ENCODE measurements around the gene BAMBI.

Gene BAMBI

GRCh38 chr10:28721318-28721951 is 44.1 kb downstream of the BAMBI start:
- Histone ChIP-seq H3K4me3 (IDR thresholded peaks at IDR 0.05; ENCODE audit: insufficient read depth, low read depth, low read length) (no peak overlapping the region), H4K20me1 (ENCODE audit: insufficient read depth) (no peaks in the 10 kb centered on the region), H3K4me2 (no peak overlapping the region), H3K4me1 (ENCODE audit: low read depth, poor library complexity, severe bottlenecking) (no peaks in the 10 kb centered on the region), H3K27me3 (ENCODE audit: insufficient read depth, low read depth) (no peaks in the 10 kb centered on the region), H2AFZ (ENCODE audit: low read depth) (no peak overlapping the region), H3K9ac (no peak overlapping the region), H3K36me3 (ENCODE audit: insufficient read depth) (no peaks in the 10 kb centered on the region), H3K79me2 (ENCODE audit: insufficient read depth, low read depth) (no peaks in the 10 kb centered on the region), H3K27ac (no peak overlapping the region)
- TF ChIP-seq, protein P1, sequence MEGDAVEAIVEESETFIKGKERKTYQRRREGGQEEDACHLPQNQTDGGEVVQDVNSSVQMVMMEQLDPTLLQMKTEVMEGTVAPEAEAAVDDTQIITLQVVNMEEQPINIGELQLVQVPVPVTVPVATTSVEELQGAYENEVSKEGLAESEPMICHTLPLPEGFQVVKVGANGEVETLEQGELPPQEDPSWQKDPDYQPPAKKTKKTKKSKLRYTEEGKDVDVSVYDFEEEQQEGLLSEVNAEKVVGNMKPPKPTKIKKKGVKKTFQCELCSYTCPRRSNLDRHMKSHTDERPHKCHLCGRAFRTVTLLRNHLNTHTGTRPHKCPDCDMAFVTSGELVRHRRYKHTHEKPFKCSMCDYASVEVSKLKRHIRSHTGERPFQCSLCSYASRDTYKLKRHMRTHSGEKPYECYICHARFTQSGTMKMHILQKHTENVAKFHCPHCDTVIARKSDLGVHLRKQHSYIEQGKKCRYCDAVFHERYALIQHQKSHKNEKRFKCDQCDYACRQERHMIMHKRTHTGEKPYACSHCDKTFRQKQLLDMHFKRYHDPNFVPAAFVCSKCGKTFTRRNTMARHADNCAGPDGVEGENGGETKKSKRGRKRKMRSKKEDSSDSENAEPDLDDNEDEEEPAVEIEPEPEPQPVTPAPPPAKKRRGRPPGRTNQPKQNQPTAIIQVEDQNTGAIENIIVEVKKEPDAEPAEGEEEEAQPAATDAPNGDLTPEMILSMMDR (conservative IDR thresholded peaks at IDR 0.05; ENCODE audit: low read depth, low read length) = no peak

- no peak overlapping the region for H3K9ac ChIP-seq
- no peak overlapping the region for H3K4me3 ChIP-seq (IDR thresholded peaks at IDR 0.05; ENCODE audit: insufficient read depth, low read depth, low read length)
Observed at GRCh38 chr10:28722065-28722803, 44.9 kb downstream of the BAMBI start.

DNA sequence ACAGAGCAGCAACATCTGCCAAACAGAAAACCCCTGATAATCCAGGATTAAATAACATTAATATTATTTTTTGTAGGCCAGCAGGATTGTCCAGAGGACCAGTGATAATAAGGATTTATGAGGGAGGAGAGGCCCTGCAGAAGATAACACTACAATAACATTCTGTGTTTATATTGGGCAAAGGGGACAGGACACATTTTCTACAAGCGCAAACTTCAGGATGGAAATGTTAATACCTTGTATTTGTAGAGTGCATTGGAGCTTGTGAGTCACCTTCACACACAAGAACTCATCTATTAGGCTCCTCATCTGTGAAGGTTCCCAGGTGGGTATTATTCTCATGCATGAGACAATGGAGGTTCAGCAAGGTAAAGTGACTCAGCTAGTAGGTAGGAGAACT is 51.0 kb downstream of the BAMBI start:
- TF ChIP-seq, protein P1 (conservative IDR thresholded peaks at IDR 0.05; ENCODE audit: low read depth, low read length) = no peak
- H3K36me3 ChIP-seq (ENCODE audit: insufficient read depth) = no peaks in the 10 kb centered on the region
- no peaks in the 10 kb centered on the region for H4K20me1 ChIP-seq (ENCODE audit: insufficient read depth)
- no peak overlapping the region for H3K9ac ChIP-seq
- H3K4me1 ChIP-seq (ENCODE audit: low read depth, poor library complexity, severe bottlenecking) = no peaks in the 10 kb centered on the region
- no peaks in the 10 kb centered on the region for H3K27me3 ChIP-seq (ENCODE audit: insufficient read depth, low read depth)
- H3K27ac ChIP-seq = no peak overlapping the region
- H3K4me2 ChIP-seq = no peak overlapping the region
- H3K4me3 ChIP-seq (IDR thresholded peaks at IDR 0.05; ENCODE audit: insufficient read depth, low read depth, low read length) = no peak overlapping the region
- H3K79me2 ChIP-seq (ENCODE audit: insufficient read depth, low read depth) = no peaks in the 10 kb centered on the region
- no peak overlapping the region for H2AFZ ChIP-seq (ENCODE audit: low read depth)

More at GRCh38 chr10:28722065-28722803, 44.9 kb downstream of the BAMBI start:
- Histone ChIP-seq H3K4me1 (ENCODE audit: low read depth, poor library complexity, severe bottlenecking) (no peaks in the 10 kb centered on the region), H3K4me2 (no peak overlapping the region), H3K27ac (no peak overlapping the region), H3K36me3 (ENCODE audit: insufficient read depth) (no peaks in the 10 kb centered on the region), H3K79me2 (ENCODE audit: insufficient read depth, low read depth) (no peaks in the 10 kb centered on the region), H3K27me3 (ENCODE audit: insufficient read depth, low read depth) (no peaks in the 10 kb centered on the region), H4K20me1 (ENCODE audit: insufficient read depth) (no peaks in the 10 kb centered on the region), H2AFZ (ENCODE audit: low read depth) (no peak overlapping the region)
- TF ChIP-seq, protein P1 (conservative IDR thresholded peaks at IDR 0.05; ENCODE audit: low read depth, low read length) = no peak

DNA sequence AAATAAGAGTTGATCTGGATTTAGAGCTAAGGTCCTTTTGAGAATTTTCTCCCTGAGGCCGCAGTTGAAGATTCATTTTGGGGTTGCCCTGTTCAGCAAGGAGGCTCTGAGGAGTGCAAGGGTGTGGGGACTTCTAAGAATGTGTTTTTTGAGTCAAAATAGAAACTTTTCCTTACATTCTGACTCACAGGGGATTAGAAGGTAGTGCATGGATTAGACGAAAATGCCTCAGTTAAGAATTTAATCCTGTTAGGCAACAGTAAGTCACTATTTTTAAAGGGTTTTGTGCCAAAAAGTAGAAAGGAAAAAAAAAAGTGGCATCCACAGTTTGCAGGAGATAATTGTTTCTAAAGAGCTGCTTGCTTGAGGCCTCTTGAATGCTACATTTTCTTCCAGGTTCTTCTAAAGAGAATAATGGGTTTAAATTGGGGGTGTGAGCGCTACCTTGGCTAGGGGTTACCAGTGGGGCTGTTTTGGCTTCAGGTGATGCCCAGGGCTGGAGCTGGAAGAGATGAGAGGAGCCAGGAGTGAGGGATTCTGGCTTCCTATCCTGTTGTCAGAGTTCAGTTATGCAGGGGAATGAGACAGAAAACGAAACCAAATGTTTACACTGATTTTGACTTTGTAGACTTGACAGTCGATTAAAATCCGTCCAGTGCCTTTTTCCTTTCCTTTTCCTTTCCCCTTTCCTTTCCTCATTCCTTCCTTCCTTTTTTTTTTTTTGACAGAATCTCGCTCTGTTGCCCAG is 52.9 kb downstream of the BAMBI start:
- no peak overlapping the region for H2AFZ ChIP-seq (ENCODE audit: low read depth)

More for the DNA sequence above, 52.9 kb downstream of the BAMBI start:
- TF ChIP-seq, protein P1 (conservative IDR thresholded peaks at IDR 0.05; ENCODE audit: low read depth, low read length) = no peak
- H3K27me3 ChIP-seq (ENCODE audit: insufficient read depth, low read depth) = no peaks in the 10 kb centered on the region
- no peaks in the 10 kb centered on the region for H3K4me1 ChIP-seq (ENCODE audit: low read depth, poor library complexity, severe bottlenecking)
- H3K36me3 ChIP-seq (ENCODE audit: insufficient read depth) = no peaks in the 10 kb centered on the region
- H3K9ac ChIP-seq = no peak overlapping the region
- no peaks in the 10 kb centered on the region for H3K79me2 ChIP-seq (ENCODE audit: insufficient read depth, low read depth)
- no peak overlapping the region for H3K27ac ChIP-seq
- H3K4me2 ChIP-seq = no peak overlapping the region
- no peak overlapping the region for H3K4me3 ChIP-seq (IDR thresholded peaks at IDR 0.05; ENCODE audit: insufficient read depth, low read depth, low read length)
- no peaks in the 10 kb centered on the region for H4K20me1 ChIP-seq (ENCODE audit: insufficient read depth)
